Neural progenitor cell (in vitro differentiated cells): ENCODE data around the gene RUNX1. TPM values are rescaled to one million over a fixed set of nuclear protein-coding genes. Genes with fewer than 3 reads are reported as not detected.

Experiments
- DNase-seq: peaks from one replicate; pipeline ENCODE4 v3.0.0-alpha.2; 2016; ENCODE audit warnings: low spot score
- H2AFZ ChIP-seq: fragments of 200-600 bp; sonication (generic); replicated peaks from 2 replicates; pipeline ENCODE4 v1.6.1; 2016; ENCODE audit warnings: antibody characterized with exemption
- H3F3A ChIP-seq: fragments of 200-600 bp; sonication (generic); 2 replicates; pipeline ENCODE4 v1.6.1; 2016; ENCODE audit warnings: antibody characterized with exemption, low read depth
- H3K27ac ChIP-seq: fragments of 200-600 bp; sonication (generic); 2 replicates; pipeline ENCODE4 v1.5.1; 2016; ENCODE audit warnings: mild to moderate bottlenecking
- H3K27me3 ChIP-seq: fragments of 200-600 bp; sonication (generic); 2 replicates; pipeline ENCODE4 v1.6.1; 2016; ENCODE audit warnings: mild to moderate bottlenecking, moderate library complexity
- H3K36me3 ChIP-seq: fragments of 200-600 bp; sonication (generic); 2 replicates; pipeline ENCODE4 v1.5.1; 2016
- H3K4me1 ChIP-seq: fragments of 200-600 bp; sonication (generic); 2 replicates; pipeline ENCODE4 v1.6.1; 2016; ENCODE audit warnings: mixed run types
- H3K4me2 ChIP-seq: fragments of 200-600 bp; sonication (generic); 2 replicates; pipeline ENCODE4 v1.6.1; 2016
- H3K4me3 ChIP-seq: fragments of 200-600 bp; sonication (generic); 2 replicates; pipeline ENCODE4 v1.5.1; 2016
- H3K79me2 ChIP-seq: fragments of 200-600 bp; sonication (generic); 2 replicates; pipeline ENCODE4 v1.6.1; 2016; ENCODE audit warnings: low read depth
- H3K9ac ChIP-seq: fragments of 200-600 bp; sonication (generic); 2 replicates; pipeline ENCODE4 v1.6.1; 2016
- H3K9me3 ChIP-seq: fragments of 200-600 bp; sonication (generic); 2 replicates; pipeline ENCODE4 v1.5.1; 2016; ENCODE audit warnings: low read depth
- H4K20me1 ChIP-seq: fragments of 200-600 bp; sonication (generic); 2 replicates; pipeline ENCODE4 v1.6.1; 2016; ENCODE audit warnings: low read depth
- H3K27ac Mint-ChIP-seq: 3 replicates; pipeline ENCODE4 v1.8.0; 2021; ENCODE audit warnings: mixed read lengths
- H3K27me3 Mint-ChIP-seq: 2 replicates; pipeline ENCODE4 v1.8.0; 2022; ENCODE audit warnings: low read depth, mild to moderate bottlenecking, inconsistent platforms, moderate library complexity, mixed read lengths; ENCODE audit not compliant: insufficient read depth
- H3K36me3 Mint-ChIP-seq: 3 replicates; pipeline ENCODE4 v1.8.0; 2021; ENCODE audit warnings: mixed read lengths
- H3K4me1 Mint-ChIP-seq: 3 replicates; pipeline ENCODE4 v1.8.0; 2021; ENCODE audit warnings: mixed read lengths
- H3K4me3 Mint-ChIP-seq: 3 replicates; pipeline ENCODE4 v1.8.0; 2021; ENCODE audit warnings: mild to moderate bottlenecking, moderate library complexity, mixed read lengths
- H3K9me3 Mint-ChIP-seq: 3 replicates; pipeline ENCODE4 v1.8.0; 2020; ENCODE audit warnings: mixed read lengths
- CTCF ChIP-seq: fragments of 200-600 bp; sonication (generic); IDR thresholded peaks from 2 replicates; pipeline ENCODE4 v1.5.1; 2017; ENCODE audit warnings: antibody characterized with exemption, mild to moderate bottlenecking
- EZH2 ChIP-seq: fragments of 200-600 bp; sonication (generic); IDR thresholded peaks from 2 replicates; pipeline ENCODE4 v1.6.1; 2017; ENCODE audit warnings: antibody characterized with exemption, mild to moderate bottlenecking, moderate library complexity
- EZH2phosphoT487 ChIP-seq: fragments of 200-600 bp; sonication (generic); IDR thresholded peaks from 2 replicates; pipeline ENCODE4 v1.6.1; 2017; ENCODE audit warnings: antibody characterized with exemption
- total RNA-seq: library from RNA; depleted of rRNA; stranded (reverse); fragments of >200 nt; gene quantifications from 2 replicates; pipeline ENCODE4 v1.2.3, GENCODE V29; 2015; ENCODE audit warnings: low replicate concordance

Gene RUNX1
- total RNA-seq, 1 donor from 2014 or later: 0.09 TPM

GRCh38 chr21:34905218-34905537 is 143.9 kb downstream of the RUNX1 start:
- H3K4me2 ChIP-seq: no peak overlapping the region
- H3K27me3 ChIP-seq: no peaks in the 10 kb centered on the region
- no peaks in the 10 kb centered on the region for H3K4me1 ChIP-seq
- no peak overlapping the region for H3K4me3 ChIP-seq
- TF ChIP-seq EZH2phosphoT487 (no peak), EZH2 (no peak), CTCF (no peak)
- no peak overlapping the region for H2AFZ ChIP-seq
- H3F3A ChIP-seq: no peaks in the 10 kb centered on the region
- H3K27me3 Mint-ChIP-seq: peaks cover 2% of the 10 kb centered on the region
- DNase-seq: no peak
- no peak overlapping the region for H3K4me3 Mint-ChIP-seq
- no peak overlapping the region for H3K27ac ChIP-seq
- no peak overlapping the region for H3K27ac Mint-ChIP-seq
- H4K20me1 ChIP-seq: no peaks in the 10 kb centered on the region
- H3K36me3 ChIP-seq: no peaks in the 10 kb centered on the region
- no peaks in the 10 kb centered on the region for H3K9me3 Mint-ChIP-seq
- no peak overlapping the region for H3K9ac ChIP-seq
- no peaks in the 10 kb centered on the region for H3K36me3 Mint-ChIP-seq
- H3K79me2 ChIP-seq: no peaks in the 10 kb centered on the region
- no peaks in the 10 kb centered on the region for H3K9me3 ChIP-seq
- peaks cover 10% of the 10 kb centered on the region for H3K4me1 Mint-ChIP-seq

- H3K4me1 Mint-ChIP-seq: peaks cover 10% of the 10 kb centered on the region
- H3K27ac ChIP-seq: no peak overlapping the region
- no peaks in the 10 kb centered on the region for H3K4me1 ChIP-seq
- no peaks in the 10 kb centered on the region for H3K79me2 ChIP-seq
- no peaks in the 10 kb centered on the region for H3F3A ChIP-seq
- no peaks in the 10 kb centered on the region for H3K36me3 Mint-ChIP-seq
- no peaks in the 10 kb centered on the region for H3K36me3 ChIP-seq
- no peak overlapping the region for H3K9ac ChIP-seq
- H2AFZ ChIP-seq: no peak overlapping the region
- no peak overlapping the region for H3K27ac Mint-ChIP-seq
- no peaks in the 10 kb centered on the region for H4K20me1 ChIP-seq
- TF ChIP-seq CTCF: no peak
- no peak for TF ChIP-seq EZH2phosphoT487
- no peak for TF ChIP-seq EZH2
- no peak for DNase-seq
- H3K4me2 ChIP-seq: no peak overlapping the region
- H3K27me3 ChIP-seq: no peaks in the 10 kb centered on the region
- H3K4me3 ChIP-seq: no peak overlapping the region
- H3K4me3 Mint-ChIP-seq: no peak overlapping the region
- H3K9me3 ChIP-seq: no peaks in the 10 kb centered on the region
- H3K9me3 Mint-ChIP-seq: no peaks in the 10 kb centered on the region
- no peaks in the 10 kb centered on the region for H3K27me3 Mint-ChIP-seq
Measured at GRCh38 chr21:34904526-34905217, 144.4 kb downstream of the RUNX1 start.

- peaks cover 8% of the 10 kb centered on the region for H3K27me3 ChIP-seq
- H3K4me3 ChIP-seq: no peak overlapping the region
- Mint-ChIP-seq H3K4me1 (no peaks in the 10 kb centered on the region), H3K27me3 (peaks cover 6% of the 10 kb centered on the region), H3K4me3 (no peak overlapping the region), H3K27ac (no peak overlapping the region), H3K36me3 (no peaks in the 10 kb centered on the region), H3K9me3 (peaks cover 2% of the 10 kb centered on the region)
- no peaks in the 10 kb centered on the region for H3F3A ChIP-seq
- no peaks in the 10 kb centered on the region for H3K79me2 ChIP-seq
- no peaks in the 10 kb centered on the region for H3K9me3 ChIP-seq
- H3K4me2 ChIP-seq: no peak overlapping the region
- no peak overlapping the region for H2AFZ ChIP-seq
- no peaks in the 10 kb centered on the region for H3K36me3 ChIP-seq
- H3K27ac ChIP-seq: no peak overlapping the region
- no peak for DNase-seq
- H4K20me1 ChIP-seq: no peaks in the 10 kb centered on the region
- TF ChIP-seq EZH2phosphoT487 (no peak), CTCF (no peak), EZH2 (no peak)
- no peaks in the 10 kb centered on the region for H3K4me1 ChIP-seq
- no peak overlapping the region for H3K9ac ChIP-seq
Measured at GRCh38 chr21:34900376-34900775, 148.7 kb downstream of the RUNX1 start.
